Ovary (tissue), 9 donors: ENCODE results near the gene LTO1. TPM values are rescaled to one million over a fixed set of nuclear protein-coding genes. Genes with fewer than 3 reads are reported as not detected.
"Not testable (repeated sequence)": the region's sequence is repeated elsewhere in the genome, so short reads cannot be mapped to it uniquely, and the experiment has no call there.

ENCODE experiments used
- DNase-seq, 5 donors: peaks; one replicate each; pipeline ENCODE4 v3.0.0-alpha.2; 2019 to 2020
- H3K27ac ChIP-seq, 2 donors: fragments of 200-600 bp; one replicate each; pipeline versions ENCODE4 v1.5.1 to v1.8.0; 2019 to 2022
- H3K27me3 ChIP-seq: fragments of 200-600 bp; one replicate; pipeline ENCODE4 v1.8.0; 2022
- H3K36me3 ChIP-seq: fragments of 200-600 bp; sonication (generic); one replicate; pipeline ENCODE4 v1.5.1; 2019
- H3K4me1 ChIP-seq: one replicate; pipeline ENCODE4 v1.8.1; 2013; ENCODE audit warnings: mild to moderate bottlenecking, moderate library complexity; ENCODE audit not compliant: insufficient read depth
- H3K4me3 ChIP-seq: fragments of 200-600 bp; sonication (generic); one replicate; pipeline ENCODE4 v1.5.1; 2017
- H3K9me3 ChIP-seq, 2 donors: fragments of 200-600 bp in 1 of 2; sonication (generic) in 1 of 2; one replicate each; pipeline versions ENCODE4 v1.5.1 to v1.8.1; 2013 to 2019; ENCODE audit warnings: mild to moderate bottlenecking in 1 of 2, moderate library complexity in 1 of 2
- EP300 ChIP-seq: sonication (generic); formaldehyde crosslinking; IDR thresholded peaks from one replicate; pipeline ENCODE4 v1.6.1; 2017; ENCODE audit warnings: antibody characterized with exemption
- POLR2A ChIP-seq: fragments of 450-650 bp; IDR thresholded peaks from one replicate; pipeline ENCODE4 v1.6.1; 2017; ENCODE audit warnings: antibody characterized with exemption, mild to moderate bottlenecking, moderate library complexity
- WGBS, 3 donors: extraction: QIAGEN DNeasy Blood & Tissue Kit in 1 of 3; methylation state at CpG; one replicate each; pipeline versions ENCODE4 v1.1.5 to v1.1.7; 2013 to 2017; 5-methylcytosine and 5-hydroxymethylcytosine counted together
- intact Hi-C, 4 donors: fragments of 100-400 bp; cut with DNase I; formaldehyde crosslinking; loops; one replicate each; pipeline versions ENCODE4 v1.11.0 to v1.15.1; 2022 to 2023
- polyA plus RNA-seq, 2 donors: library from polyadenylated mRNA; stranded (reverse); fragments of 200-250 nt in 1 of 2; fragments of 350-450 nt in 1 of 2; fragmentation: Illumina TruSeq in 1 of 2; extraction: RNeasy Lipid Tissue Mini Kit (QIAGEN cat#74804) in 1 of 2; gene quantifications; one replicate each; pipeline ENCODE4 v1.2.3, GENCODE V29; 2013 to 2014
- total RNA-seq, 7 donors: library from RNA; depleted of rRNA in 2 of 7; stranded (reverse); fragments of >200 nt in 2 of 7; fragmentation: NEBNext Ultra II Directional in 3 of 7; extraction: Animal tissue kit (Norgen Biotek cat#: 25700) in 3 of 7; gene quantifications; one replicate each; pipeline versions ENCODE4 v1.1.0 to v1.2.4, GENCODE V29; 2016 to 2023
- TF ChIP-seq, protein P1 (sequence below), 3 donors: fragments of 450-650 bp in 2 of 3; fragments of 200-600 bp in 1 of 3; IDR thresholded peaks; one replicate each; pipeline versions ENCODE4 v1.5.1 to v1.8.0; 2016 to 2022; ENCODE audit warnings: antibody characterized with exemption in 3 of 3, mild to moderate bottlenecking in 1 of 3
- donor health status: DM: no; HTN: no; CAD: no; lungs with moderate emphysema.
- donor health status: DM: no; HTN: no; CAD: no.
- donor health status: Bipolar disorder and iron deficiency.
- donor health status: DM: yes; HTN: yes; CAD: no.
- donor health status: DM: no; HTN: no; CAD: no.
- donor health status: DM: yes; HTN: yes; CAD: no.

The LTO1 gene
- total and polyA plus RNA-seq, 9 donors = 13.4 to 29.9 (median 19.8) TPM

GRCh38 chr11:69630017-69630416, 45.1 kb downstream of the LTO1 start:
- Histone ChIP-seq H3K36me3 (no peaks in the 10 kb centered on the region), H3K27me3 (no peaks in the 10 kb centered on the region), H3K4me3 (no peak overlapping the region), H3K27ac (no peak overlapping the region), H3K4me1 (no peaks in the 10 kb centered on the region), H3K9me3 (peaks cover 0 to 3% of the 10 kb centered on the region in 2 donors)
- WGBS, 3 donors = 94 to 98% (median 97%) methylated on average over 2 of the region's 2 CpGs
- DNase-seq = no peak
- intact Hi-C loops = no loop called here
- TF ChIP-seq, protein P1, sequence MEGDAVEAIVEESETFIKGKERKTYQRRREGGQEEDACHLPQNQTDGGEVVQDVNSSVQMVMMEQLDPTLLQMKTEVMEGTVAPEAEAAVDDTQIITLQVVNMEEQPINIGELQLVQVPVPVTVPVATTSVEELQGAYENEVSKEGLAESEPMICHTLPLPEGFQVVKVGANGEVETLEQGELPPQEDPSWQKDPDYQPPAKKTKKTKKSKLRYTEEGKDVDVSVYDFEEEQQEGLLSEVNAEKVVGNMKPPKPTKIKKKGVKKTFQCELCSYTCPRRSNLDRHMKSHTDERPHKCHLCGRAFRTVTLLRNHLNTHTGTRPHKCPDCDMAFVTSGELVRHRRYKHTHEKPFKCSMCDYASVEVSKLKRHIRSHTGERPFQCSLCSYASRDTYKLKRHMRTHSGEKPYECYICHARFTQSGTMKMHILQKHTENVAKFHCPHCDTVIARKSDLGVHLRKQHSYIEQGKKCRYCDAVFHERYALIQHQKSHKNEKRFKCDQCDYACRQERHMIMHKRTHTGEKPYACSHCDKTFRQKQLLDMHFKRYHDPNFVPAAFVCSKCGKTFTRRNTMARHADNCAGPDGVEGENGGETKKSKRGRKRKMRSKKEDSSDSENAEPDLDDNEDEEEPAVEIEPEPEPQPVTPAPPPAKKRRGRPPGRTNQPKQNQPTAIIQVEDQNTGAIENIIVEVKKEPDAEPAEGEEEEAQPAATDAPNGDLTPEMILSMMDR (IDR thresholded peaks at IDR 0.05) = no peak
- TF ChIP-seq EP300 (no peak), POLR2A (no peak)

- peaks cover 0 to 3% of the 10 kb centered on the region in 2 donors for H3K9me3 ChIP-seq
- WGBS, 3 donors = 74 to 85% (median 78%) methylated on average over 14 of the region's 14 CpGs
- no peaks in the 10 kb centered on the region for H3K36me3 ChIP-seq
- H3K27ac ChIP-seq = no peak overlapping the region
- H3K4me1 ChIP-seq = no peaks in the 10 kb centered on the region
- no peak for DNase-seq
- TF ChIP-seq POLR2A (no peak), EP300 (no peak)
- TF ChIP-seq, protein P1 (IDR thresholded peaks at IDR 0.05) = no peak
- H3K4me3 ChIP-seq = no peak overlapping the region
- no peaks in the 10 kb centered on the region for H3K27me3 ChIP-seq
- intact Hi-C loops = loop anchor here in 1 of 4 donors (10.0 kb wide), 1 partner anchor 693 kb away; no protein-coding TSS in a partner anchor
Measured at GRCh38 chr11:69627551-69627950, 47.6 kb downstream of the LTO1 start.

DNA sequence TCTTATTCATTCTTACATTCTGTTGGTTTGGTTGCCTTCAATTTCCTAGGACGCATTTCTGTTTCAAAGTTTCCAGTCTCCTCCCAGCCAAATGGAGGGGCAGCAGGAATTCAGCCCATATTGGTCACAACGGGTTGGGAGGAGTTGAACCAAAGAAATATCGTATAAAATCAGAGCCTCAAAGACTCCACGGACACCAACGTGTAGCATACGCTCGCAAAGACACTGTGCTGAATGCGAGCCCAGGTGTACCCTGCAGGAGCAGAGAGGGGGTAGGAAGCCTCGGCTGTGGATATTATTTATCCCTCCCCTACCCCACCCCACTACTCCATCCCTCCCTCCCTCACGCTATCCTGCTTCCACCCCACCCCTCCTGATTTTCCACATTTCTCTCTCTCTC, 49.7 kb downstream of the LTO1 start:
- H3K27ac ChIP-seq = no peak overlapping the region
- DNase-seq = no peak
- intact Hi-C loops = loop anchor here in 1 of 4 donors (10.0 kb wide), 1 partner anchor 691 kb away; no protein-coding TSS in a partner anchor
- H3K36me3 ChIP-seq = no peaks in the 10 kb centered on the region
- no peaks in the 10 kb centered on the region for H3K4me1 ChIP-seq
- 74 to 79% (median 79%) methylated on average over 10 of the region's 10 CpGs for WGBS, 3 donors
- no peak for TF ChIP-seq EP300
- TF ChIP-seq, protein P1 (IDR thresholded peaks at IDR 0.05) = no peak
- H3K27me3 ChIP-seq = no peaks in the 10 kb centered on the region
- no peak overlapping the region for H3K4me3 ChIP-seq
- peaks cover 0 to 3% of the 10 kb centered on the region in 2 donors for H3K9me3 ChIP-seq

DNA sequence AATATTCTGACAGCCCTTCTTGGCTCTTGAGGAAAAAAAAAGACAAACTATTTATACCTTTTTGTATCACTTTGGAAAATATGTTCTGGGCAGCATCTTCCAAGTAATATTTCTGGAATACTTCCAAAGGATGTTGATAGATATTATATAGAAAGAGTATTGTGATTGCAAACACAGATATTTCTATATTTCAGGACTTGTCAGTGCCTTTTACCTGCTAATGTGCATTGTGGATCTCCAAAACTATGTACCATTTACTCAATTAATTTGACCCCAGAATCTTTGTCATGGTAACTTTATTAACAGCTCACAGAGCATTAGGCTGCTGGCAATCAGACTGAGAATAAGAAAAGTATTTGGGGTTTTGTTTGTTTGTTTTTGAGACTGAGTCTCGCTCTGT, 50.9 kb downstream of the LTO1 start:
- intact Hi-C loops = loop anchor here in 1 of 4 donors (10.0 kb wide), 1 partner anchor 689 kb away; no protein-coding TSS in a partner anchor
- Histone ChIP-seq H3K9me3 (peaks cover 0 to 2% of the 10 kb centered on the region in 2 donors), H3K4me1 (no peaks in the 10 kb centered on the region), H3K27me3 (no peaks in the 10 kb centered on the region), H3K36me3 (no peaks in the 10 kb centered on the region), H3K4me3 (no peak overlapping the region), H3K27ac (no peak overlapping the region)
- WGBS, 3 donors = 77 to 93% (median 91%) methylated on average over 1 of the region's 1 CpG
- no peak for TF ChIP-seq POLR2A
- TF ChIP-seq, protein P1 (IDR thresholded peaks at IDR 0.05) = no peak
- no peak for TF ChIP-seq EP300
- no peak for DNase-seq

DNA sequence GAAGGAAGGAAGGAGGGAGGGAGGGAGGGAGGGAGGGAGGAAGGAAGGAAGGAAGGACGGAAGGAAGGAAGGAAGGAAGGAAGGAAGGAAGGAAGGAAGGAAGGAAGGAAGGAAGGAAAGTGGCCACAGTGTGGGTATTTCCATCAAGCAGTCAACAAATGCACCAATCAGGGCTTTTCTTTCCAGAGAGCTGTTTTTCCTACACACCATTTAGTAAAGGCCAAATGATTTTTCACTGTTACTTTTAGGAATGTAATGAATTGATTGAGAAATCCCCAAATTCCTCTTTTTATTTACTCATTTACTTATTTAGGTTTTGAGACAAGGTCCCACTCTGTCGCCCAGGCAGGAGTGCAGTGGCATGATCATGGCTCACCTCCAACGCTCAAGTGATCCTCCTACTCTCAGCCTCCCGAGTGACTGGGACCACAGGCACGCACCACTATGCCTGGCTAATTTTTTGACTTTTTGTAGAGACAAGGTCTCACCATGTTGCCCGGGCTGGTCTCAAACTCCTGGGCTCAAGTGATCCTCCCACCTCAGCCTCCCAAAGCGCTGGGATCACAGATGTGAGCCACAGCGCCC, 53.0 kb downstream of the LTO1 start:
- not testable (repeated sequence) for H3K9me3 ChIP-seq, DNase-seq, H3K4me1 ChIP-seq, H3K36me3 ChIP-seq, H3K4me3 ChIP-seq, H3K27ac ChIP-seq, H3K27me3 ChIP-seq
- intact Hi-C loops = loop anchor here in 1 of 4 donors (10.0 kb wide), 1 partner anchor 687 kb away; no protein-coding TSS in a partner anchor
- 60 to 67% (median 61%) methylated on average over 7 to 8 of the region's 8 CpGs for WGBS, 3 donors
